Muscle layer of duodenum (tissue), 2 donors: ENCODE measurements around the gene IGFBP4.
A peak's percentile ranks its signal among the peaks of the same experiment; 100 is the strongest.

Experiments used
- H3K27ac ChIP-seq: one replicate; pipeline ENCODE4 v1.7.0; 2013; ENCODE audit warnings: mild to moderate bottlenecking, low read length
- H3K27me3 ChIP-seq: one replicate; pipeline ENCODE4 v1.7.0; 2013; ENCODE audit warnings: low read depth, mild to moderate bottlenecking, control low read depth, low read length
- H3K36me3 ChIP-seq, 2 donors: one replicate each; pipeline ENCODE4 v1.7.0; 2013; ENCODE audit warnings: low read length in 2 of 2, control low read depth in 1 of 2, mild to moderate bottlenecking in 1 of 2; ENCODE audit not compliant: insufficient read depth in 2 of 2, control insufficient read depth in 1 of 2
- H3K4me1 ChIP-seq, 2 donors: one replicate each; pipeline ENCODE4 v1.7.0; 2013; ENCODE audit warnings: low read length in 2 of 2, mild to moderate bottlenecking in 2 of 2, control low read depth in 1 of 2, moderate library complexity in 1 of 2; ENCODE audit not compliant: insufficient read depth in 2 of 2, control insufficient read depth in 1 of 2
- H3K4me3 ChIP-seq, 2 donors: one replicate each; pipeline ENCODE4 v1.7.0; 2013; ENCODE audit warnings: low read length in 2 of 2, low read depth in 1 of 2, mild to moderate bottlenecking in 1 of 2
- H3K9me3 ChIP-seq, 2 donors: one replicate each; pipeline ENCODE4 v1.7.0; 2013; ENCODE audit warnings: low read length in 2 of 2, control low read depth in 1 of 2, mild to moderate bottlenecking in 1 of 2; ENCODE audit not compliant: control insufficient read depth in 1 of 2
- donor health status: healthy.

Gene IGFBP4

GRCh38 chr17:40417258-40417608, 26.0 kb upstream of the IGFBP4 start:
- Histone ChIP-seq H3K4me1 (peaks cover 0 to 6% of the 10 kb centered on the region in 2 donors), H3K4me3 (peak overlapping the region; percentile 74 to 81), H3K9me3 (no peaks in the 10 kb centered on the region), H3K27ac (peak overlapping the region; percentile 36), H3K27me3 (no peaks in the 10 kb centered on the region), H3K36me3 (no peaks in the 10 kb centered on the region)

- Histone ChIP-seq H3K9me3 (no peaks in the 10 kb centered on the region), H3K27me3 (no peaks in the 10 kb centered on the region), H3K4me3 (peak within 1 kb of the TSS; percentile 74 to 81), H3K27ac (peak within 1 kb of the TSS; percentile 64), H3K4me1 (peaks cover 0 to 7% of the 10 kb centered on the region in 2 donors), H3K36me3 (no peaks in the 10 kb centered on the region)
Measured at GRCh38 chr17:40417609-40418427, 25.4 kb upstream of the IGFBP4 start, which contains the start of gene TOP2A. TSS of gene TOP2A (minus strand) at chr17:40417896. CDS start at chr17:40417791, 105 bp downstream.

GRCh38 chr17:40418428-40418706, 24.9 kb upstream of the IGFBP4 start:
- no peaks in the 10 kb centered on the region for H3K27me3 ChIP-seq
- H3K4me3 ChIP-seq, result peak overlapping the region; percentile 74 to 81
- H3K27ac ChIP-seq, result peak overlapping the region; percentile 64
- no peaks in the 10 kb centered on the region for H3K9me3 ChIP-seq
- no peaks in the 10 kb centered on the region for H3K36me3 ChIP-seq
- peaks cover 0 to 11% of the 10 kb centered on the region in 2 donors for H3K4me1 ChIP-seq

GRCh38 chr17:40419559-40420331, 23.5 kb upstream of the IGFBP4 start:
- H3K27me3 ChIP-seq, result no peaks in the 10 kb centered on the region
- no peak overlapping the region for H3K27ac ChIP-seq
- H3K36me3 ChIP-seq, result no peaks in the 10 kb centered on the region
- no peaks in the 10 kb centered on the region for H3K9me3 ChIP-seq
- peaks cover 0 to 11% of the 10 kb centered on the region in 2 donors for H3K4me1 ChIP-seq
- H3K4me3 ChIP-seq, result no peak overlapping the region

- Histone ChIP-seq H3K4me3 (no peak overlapping the region), H3K4me1 (peaks cover 0 to 5% of the 10 kb centered on the region in 2 donors), H3K27ac (no peak overlapping the region), H3K27me3 (no peaks in the 10 kb centered on the region), H3K9me3 (no peaks in the 10 kb centered on the region), H3K36me3 (no peaks in the 10 kb centered on the region)
Measured at GRCh38 chr17:40422990-40423633, 20.1 kb upstream of the IGFBP4 start.

GRCh38 chr17:40425741-40426140, 17.5 kb upstream of the IGFBP4 start:
- no peaks in the 10 kb centered on the region for H3K36me3 ChIP-seq
- H3K4me3 ChIP-seq, result no peak overlapping the region
- H3K27me3 ChIP-seq, result no peaks in the 10 kb centered on the region
- H3K4me1 ChIP-seq, result peaks cover 0 to 5% of the 10 kb centered on the region in 2 donors
- H3K9me3 ChIP-seq, result no peaks in the 10 kb centered on the region
- no peak overlapping the region for H3K27ac ChIP-seq

GRCh38 chr17:40427002-40427491, 16.2 kb upstream of the IGFBP4 start:
- Histone ChIP-seq H3K4me1 (peaks cover 0 to 5% of the 10 kb centered on the region in 2 donors), H3K27me3 (no peaks in the 10 kb centered on the region)

GRCh38 chr17:40430272-40431230, 12.7 kb upstream of the IGFBP4 start:
- H3K36me3 ChIP-seq, result no peaks in the 10 kb centered on the region
- no peaks in the 10 kb centered on the region for H3K9me3 ChIP-seq
- no peak overlapping the region for H3K27ac ChIP-seq
- no peak overlapping the region for H3K4me3 ChIP-seq
- peaks cover 10 to 21% of the 10 kb centered on the region in 2 donors for H3K4me1 ChIP-seq
- no peaks in the 10 kb centered on the region for H3K27me3 ChIP-seq

More at GRCh38 chr17:40427002-40427491, 16.2 kb upstream of the IGFBP4 start:
- Histone ChIP-seq H3K9me3 (no peaks in the 10 kb centered on the region), H3K27ac (no peak overlapping the region), H3K36me3 (no peaks in the 10 kb centered on the region), H3K4me3 (no peak overlapping the region)

- no peaks in the 10 kb centered on the region for H3K36me3 ChIP-seq
- no peak overlapping the region for H3K27ac ChIP-seq
- H3K4me1 ChIP-seq, result peaks cover 10 to 21% of the 10 kb centered on the region in 2 donors
- no peak overlapping the region for H3K4me3 ChIP-seq
- no peaks in the 10 kb centered on the region for H3K9me3 ChIP-seq
- H3K27me3 ChIP-seq, result no peaks in the 10 kb centered on the region
Measured at GRCh38 chr17:40431231-40431602, 12.0 kb upstream of the IGFBP4 start.

GRCh38 chr17:40432864-40433528, 10.3 kb upstream of the IGFBP4 start:
- peaks cover 15 to 28% of the 10 kb centered on the region in 2 donors for H3K4me1 ChIP-seq
- H3K4me3 ChIP-seq, result peak overlapping the region in 1 of 2 donors; percentile 16
- H3K27me3 ChIP-seq, result no peaks in the 10 kb centered on the region
- H3K27ac ChIP-seq, result peak overlapping the region; percentile 70
- no peaks in the 10 kb centered on the region for H3K36me3 ChIP-seq
- H3K9me3 ChIP-seq, result no peaks in the 10 kb centered on the region
